ENCODE measurements around the gene KPNB1.

Gene KPNB1

DNA sequence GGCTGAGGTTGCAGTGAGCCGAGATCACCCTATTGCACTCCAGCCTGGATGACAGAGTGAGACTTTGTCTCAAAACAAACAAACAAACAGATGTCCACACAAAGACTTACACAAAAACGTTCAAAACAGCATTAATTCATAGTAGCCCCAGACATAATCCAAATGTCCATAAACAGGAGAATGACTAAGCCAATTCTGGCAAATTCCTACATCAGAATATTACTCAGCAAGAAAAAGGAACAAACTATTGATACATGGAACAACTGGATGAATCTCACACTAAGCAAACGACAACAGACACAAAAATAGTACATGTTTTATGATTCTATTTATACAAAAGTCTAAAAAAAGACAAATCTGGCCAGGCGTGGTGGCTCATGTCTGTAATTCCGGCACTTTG is 10.8 kb upstream of the KPNB1 start:
- no peak for DNase-seq

DNA sequence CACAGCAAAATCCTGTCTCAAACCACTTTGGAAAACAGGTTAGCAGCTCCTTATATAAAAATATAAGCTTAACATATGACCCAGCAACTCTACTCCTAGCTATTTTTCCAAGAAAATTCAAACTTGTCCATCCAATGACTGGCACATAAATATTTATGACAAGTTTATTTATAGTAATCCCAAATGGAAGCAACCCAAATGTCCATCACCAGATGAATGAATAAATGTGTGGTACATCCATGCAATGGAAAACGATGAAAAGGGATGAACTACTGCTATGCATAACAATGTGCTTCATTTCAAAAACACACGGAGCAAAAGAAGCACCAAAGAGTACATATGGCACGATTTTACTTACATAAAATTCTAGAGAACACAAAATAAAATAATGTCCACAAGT is 9.6 kb upstream of the KPNB1 start:
- DNase-seq, result no peak

DNA sequence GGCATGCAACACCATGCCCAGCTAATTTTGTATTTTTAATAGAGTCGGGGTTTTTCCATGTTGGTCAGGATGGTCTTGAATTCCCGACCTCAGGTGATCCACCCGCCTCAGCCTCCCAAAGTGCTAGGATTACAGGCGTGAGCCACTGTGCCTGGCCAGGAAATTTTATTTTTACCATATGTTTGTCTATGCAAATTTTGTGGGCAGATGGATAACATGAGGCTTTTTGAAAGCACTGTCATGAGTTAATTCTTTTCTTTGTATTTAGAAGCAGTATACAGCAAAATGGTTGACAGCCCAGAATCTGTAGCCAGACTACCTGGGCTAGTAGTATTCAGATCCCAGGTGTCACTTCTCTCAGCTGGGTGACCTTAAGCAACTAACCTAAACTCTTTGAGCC is 8.5 kb upstream of the KPNB1 start:
- DNase-seq, result no peak

DNA sequence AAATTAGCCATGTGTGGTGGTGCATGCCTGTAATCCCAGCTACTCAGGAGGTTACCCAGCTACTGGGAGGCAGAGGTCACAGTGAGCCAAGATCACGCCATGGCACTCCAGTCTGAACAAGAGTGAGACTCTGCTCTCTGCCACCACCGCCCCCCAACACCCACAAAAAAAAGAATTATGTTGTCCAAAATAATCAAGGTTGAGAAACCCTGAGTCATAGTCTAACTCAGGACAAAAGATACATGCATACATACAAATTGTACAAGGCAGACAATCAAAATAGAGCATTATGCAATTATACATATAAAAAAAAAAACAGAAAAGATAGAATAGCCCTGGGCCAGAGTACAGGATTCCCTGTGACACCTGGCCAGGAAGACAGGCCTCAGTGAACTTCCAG is 6.6 kb upstream of the KPNB1 start:
- DNase-seq, result no peak

DNA sequence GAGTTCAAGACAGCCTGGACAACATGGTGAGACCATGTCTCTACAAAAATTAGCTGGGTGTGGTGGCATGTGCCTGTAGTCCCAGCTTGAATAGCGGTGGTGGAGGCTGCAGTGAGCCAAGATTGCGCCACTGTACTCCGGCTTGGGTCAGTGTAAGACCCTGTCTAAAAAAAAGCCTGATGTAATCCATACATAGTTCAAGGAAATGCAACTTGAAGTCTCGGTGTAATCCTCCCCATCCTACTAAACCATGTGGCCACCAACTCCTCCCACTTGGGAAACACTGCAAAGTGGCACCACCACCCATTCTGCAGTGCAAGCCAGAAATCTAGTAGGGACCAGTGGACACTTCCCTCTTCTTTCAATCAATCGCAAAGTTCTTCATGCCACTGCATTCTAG is 5.4 kb upstream of the KPNB1 start:
- DNase-seq, result no peak

DNA sequence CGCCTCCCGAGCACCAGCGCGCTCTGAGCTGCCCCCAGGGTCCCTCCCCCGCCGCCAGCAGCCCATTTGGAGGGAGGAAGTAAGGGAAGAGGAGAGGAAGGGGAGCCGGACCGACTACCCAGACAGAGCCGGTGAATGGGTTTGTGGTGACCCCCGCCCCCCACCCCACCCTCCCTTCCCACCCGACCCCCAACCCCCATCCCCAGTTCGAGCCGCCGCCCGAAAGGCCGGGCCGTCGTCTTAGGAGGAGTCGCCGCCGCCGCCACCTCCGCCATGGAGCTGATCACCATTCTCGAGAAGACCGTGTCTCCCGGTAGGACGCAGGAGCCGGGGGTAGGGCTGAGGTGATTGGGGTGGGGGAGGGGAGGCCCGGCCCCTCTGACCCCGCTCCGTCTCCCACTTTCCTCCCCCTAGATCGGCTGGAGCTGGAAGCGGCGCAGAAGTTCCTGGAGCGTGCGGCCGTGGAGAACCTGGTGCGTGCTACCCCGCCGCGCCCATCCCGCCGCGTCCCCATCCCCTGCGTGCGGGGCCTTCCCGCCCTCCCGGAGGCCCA is 329 bp downstream of the KPNB1 start:
- no peak for DNase-seq

DNA sequence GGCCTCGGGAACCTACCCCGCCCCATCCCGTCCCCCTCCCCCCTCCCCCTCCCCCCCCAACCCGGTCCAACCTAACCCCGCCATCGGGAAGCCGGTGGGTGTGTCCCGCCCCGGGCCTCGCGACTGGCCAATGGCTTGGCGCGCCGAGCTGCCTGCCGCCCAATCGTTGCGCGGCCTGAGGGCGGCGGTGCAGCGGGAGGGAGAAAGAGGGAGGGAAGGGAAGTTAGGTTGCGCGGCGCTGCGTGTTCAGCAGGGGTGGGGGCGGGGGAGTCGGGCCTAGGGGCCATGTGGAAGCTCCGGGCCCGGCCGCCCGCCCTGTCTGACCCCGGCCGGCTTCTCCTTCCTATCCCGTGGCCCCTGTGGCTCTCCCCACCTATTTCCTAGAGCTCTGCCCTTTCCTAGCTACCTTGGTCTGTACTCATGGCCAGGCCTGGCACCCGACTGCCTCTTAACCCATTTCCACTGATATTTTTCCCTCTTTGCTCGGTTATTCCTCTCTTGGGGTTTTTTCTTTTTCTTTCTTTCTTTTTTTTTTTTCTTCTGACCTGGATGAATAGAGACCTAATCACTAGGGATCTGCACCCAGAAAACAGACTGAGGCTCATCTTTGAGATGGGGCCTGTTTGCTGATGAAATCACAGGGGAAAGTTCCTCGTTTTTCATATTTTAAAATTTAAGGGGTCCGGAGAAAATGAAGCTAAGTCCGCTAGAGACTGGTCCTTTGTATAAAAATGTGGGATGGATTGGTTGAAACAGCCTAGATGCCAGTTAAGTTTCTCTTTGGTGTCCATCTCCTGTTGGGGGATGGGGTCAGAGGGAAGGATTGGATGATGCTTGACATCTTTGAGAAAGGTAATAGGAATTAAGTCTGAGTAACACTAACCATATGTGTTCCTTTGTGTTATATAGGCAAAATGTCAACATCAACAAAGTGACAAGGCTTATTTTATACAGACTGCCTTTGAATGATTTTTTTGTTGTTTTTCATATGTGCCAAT is 1.1 kb downstream of the KPNB1 start:
- DNase-seq, result peak; percentile 95

DNA sequence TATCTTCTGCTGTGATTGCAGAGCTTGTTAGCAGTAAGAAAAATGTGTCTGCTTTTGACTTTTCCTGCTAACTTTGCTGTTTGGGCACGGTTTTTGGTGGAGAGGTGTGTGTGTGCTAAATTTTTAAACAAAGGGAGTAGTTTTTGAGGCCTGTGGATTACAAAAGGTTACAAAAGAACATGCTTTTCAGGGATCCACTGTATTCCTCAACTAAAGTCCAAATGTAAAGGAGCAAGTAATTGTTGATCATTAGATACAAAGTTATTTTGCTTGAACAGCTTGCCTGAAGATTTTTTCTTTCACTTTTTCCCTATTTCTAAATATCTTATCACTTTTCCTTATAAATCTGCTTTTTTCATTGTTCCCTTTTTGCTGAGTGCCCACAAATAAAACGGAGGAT is 2.0 kb downstream of the KPNB1 start:
- DNase-seq, result no peak

DNA sequence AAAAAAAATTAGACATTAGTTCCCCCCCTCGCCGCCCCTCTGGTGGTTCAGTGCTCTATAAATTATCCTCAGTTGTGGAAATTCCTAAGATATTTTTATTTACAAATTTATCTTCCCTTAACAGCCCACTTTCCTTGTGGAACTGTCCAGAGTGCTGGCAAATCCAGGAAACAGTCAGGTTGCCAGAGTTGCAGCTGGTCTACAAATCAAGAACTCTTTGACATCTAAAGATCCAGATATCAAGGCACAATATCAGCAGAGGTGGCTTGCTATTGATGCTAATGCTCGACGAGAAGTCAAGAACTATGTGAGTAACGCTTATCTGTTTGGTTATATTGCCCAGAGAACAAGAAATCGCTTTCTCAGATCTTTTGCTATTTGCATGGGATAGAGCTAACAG is 2.9 kb downstream of the KPNB1 start:
- DNase-seq, result no peak

DNA sequence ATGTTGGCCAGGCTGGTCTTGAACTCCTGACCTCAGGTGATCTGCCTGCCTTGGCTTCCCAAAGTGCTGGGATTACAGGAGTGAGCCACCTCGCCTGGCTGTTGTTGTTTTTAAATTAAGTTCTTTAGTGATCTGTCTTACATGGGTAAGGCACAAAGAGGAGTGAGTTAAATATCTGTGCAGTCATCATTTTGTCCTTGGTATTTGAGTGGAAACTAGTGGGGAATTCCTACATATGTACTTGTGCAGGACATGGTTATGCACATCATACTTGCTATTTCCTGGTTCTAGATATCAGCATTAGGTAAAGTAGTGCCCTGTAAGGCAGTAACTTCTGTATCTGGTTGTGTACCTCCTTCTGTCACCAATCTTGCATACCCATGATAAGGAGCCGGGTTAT is 3.7 kb downstream of the KPNB1 start:
- DNase-seq, result no peak

DNA sequence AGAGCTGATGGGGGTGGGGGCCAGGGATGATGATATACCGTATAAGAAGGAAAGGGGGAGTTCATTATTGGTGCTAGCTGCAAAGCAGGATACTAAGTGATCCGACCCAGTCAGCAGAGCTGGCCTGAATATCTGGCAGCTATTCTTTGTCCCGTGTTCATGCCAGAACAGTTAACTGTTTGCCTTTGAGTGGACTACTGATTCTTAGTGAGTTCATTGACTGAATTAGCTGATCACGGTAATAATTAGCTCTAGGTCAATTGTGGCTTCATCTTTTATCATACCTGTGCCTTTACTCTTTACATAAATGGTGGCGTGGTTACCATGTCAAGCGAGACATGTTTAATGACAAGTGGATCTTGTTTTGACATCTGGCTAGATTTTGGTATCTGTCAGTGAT is 5.3 kb downstream of the KPNB1 start:
- DNase-seq, result no peak

DNA sequence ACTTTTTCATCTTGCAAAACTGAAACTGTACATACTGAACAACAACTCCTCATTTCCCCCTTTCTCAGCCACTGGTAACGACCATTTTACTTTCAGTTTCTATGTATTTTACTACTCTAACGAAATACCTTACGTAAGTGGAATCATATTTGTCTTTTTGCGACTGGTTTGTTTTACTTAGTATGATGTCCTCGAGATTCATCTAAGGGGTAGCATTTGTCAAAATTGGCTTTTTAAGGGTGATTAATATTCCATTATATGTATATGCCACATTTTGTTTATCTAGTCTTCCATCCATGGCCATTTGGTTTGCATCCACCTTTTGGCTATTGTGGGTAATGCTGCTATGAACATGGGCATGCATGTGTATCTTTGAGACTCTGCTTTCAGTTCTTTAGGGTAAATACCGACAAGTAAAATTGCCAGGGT is 10.4 kb downstream of the KPNB1 start:
- no peak for DNase-seq

DNA sequence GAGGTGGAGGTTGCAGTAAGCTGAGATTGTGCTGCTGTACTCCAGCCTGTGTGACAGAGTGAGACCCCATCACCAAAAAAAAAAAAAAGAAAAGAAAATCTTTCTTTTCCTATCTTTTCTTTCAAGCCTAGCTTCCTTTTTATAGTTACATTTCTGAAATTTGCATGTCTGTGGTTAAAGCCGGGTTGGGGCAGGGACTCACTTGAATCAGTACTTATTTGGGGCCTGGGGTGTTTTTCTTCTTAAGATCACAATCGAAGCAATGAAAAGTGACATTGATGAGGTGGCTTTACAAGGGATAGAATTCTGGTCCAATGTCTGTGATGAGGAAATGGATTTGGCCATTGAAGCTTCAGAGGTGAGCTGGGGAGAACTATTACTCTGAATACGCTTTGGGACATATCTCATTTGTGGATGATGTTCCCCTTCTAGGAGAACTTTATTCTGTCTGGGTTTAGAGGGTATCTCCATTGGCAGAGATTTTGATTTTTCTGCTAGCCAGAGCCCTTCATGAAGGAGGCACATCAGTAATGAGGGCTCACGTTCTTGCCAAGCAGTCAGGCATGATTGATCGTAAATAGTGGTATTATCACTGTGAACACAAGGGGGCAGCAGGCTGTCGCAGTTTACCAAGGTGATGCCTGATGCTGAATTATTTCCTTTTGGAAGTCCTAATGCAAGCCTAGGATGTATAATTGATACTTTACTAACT is 14.3 kb downstream of the KPNB1 start:
- DNase-seq, result peak; percentile 38

DNA sequence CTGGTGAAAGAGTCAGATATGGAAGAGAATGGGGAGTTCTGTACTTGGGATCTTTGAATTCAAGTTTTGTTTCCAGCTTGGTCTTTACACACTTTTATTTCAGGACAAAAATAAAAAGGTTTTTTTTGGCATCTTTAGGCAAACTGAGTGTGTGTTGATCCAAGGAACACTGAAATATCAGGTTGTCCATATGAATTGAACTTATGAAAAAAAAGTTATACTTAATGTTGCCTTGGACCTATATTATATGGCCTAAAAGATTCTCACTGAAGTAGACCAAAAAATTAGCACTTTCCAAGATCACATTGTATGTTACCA is 14.9 kb downstream of the KPNB1 start:
- no peak for DNase-seq

DNA sequence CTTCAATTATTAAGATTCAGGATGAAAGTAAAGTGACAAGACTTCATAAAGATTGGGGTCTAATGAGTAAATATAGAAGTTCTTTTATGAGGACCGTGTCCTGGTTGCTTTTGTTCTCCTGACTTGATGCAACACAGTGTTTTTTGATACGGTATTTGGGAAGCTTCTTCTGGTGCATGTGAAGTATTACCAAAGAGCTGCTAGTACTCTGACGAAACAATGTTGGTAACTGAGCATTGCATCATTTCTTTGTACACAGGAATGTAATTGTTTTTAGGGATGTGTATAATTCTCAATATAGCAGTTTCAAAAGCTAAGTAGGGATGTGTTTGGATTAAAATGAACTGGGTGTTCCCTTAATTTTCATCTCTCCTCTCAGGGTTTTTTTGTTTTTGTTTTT is 15.9 kb downstream of the KPNB1 start:
- no peak for DNase-seq

DNA sequence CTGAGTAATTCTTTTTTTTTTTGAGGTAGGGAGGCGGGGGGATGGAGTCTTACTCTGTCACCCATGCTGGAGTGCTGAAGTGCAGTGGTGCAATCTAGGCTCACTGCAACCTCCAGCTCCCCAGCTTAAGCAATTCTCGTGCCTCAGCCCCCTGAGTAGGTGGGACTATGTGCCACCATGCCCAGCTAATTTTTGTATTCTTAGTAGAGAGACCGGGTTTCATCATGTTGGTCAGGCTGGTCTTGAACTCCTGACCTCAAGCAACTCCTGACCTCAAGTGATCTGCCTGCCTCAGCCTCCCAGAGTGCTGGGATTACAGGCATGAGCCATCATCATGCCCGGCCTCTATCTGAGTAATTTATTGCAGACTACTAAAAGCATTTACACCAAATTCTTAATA is 19.4 kb downstream of the KPNB1 start:
- no peak for DNase-seq

DNA sequence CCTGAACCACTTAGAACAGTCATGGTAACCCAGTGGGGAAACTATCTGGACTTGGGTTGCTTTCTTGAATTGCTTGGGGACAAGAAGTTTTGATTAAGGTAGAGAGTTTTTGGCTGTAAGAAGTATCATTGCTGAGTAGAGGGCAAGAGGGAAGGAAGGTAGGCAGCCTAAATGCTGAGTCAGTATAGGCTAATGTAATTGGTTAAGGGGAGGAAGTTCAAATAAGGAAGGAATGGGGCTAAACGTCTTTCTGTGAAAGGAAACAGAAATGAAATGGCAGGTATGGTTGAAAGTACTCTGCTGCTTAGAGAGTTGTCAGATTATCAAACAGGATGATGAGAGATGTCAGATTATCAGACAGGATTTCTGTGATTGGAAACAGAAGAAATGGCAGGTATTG is 20.3 kb downstream of the KPNB1 start:
- no peak for DNase-seq

DNA sequence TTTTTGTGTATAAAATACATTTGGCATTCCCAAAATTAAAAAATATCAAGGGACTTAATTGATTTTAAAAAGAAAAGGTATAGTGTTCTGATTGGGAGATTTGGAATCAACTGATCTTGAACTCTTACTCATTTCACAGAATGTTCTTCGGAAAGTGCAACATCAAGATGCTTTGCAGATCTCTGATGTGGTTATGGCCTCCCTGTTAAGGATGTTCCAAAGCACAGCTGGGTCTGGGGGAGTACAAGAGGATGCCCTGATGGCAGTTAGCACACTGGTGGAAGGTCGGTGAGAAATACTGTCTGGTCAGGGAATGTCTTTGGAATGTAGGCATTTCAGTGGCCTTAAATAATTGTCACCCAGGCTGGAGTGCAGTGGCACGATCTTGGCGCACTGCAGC is 24.8 kb downstream of the KPNB1 start:
- DNase-seq, result no peak

DNA sequence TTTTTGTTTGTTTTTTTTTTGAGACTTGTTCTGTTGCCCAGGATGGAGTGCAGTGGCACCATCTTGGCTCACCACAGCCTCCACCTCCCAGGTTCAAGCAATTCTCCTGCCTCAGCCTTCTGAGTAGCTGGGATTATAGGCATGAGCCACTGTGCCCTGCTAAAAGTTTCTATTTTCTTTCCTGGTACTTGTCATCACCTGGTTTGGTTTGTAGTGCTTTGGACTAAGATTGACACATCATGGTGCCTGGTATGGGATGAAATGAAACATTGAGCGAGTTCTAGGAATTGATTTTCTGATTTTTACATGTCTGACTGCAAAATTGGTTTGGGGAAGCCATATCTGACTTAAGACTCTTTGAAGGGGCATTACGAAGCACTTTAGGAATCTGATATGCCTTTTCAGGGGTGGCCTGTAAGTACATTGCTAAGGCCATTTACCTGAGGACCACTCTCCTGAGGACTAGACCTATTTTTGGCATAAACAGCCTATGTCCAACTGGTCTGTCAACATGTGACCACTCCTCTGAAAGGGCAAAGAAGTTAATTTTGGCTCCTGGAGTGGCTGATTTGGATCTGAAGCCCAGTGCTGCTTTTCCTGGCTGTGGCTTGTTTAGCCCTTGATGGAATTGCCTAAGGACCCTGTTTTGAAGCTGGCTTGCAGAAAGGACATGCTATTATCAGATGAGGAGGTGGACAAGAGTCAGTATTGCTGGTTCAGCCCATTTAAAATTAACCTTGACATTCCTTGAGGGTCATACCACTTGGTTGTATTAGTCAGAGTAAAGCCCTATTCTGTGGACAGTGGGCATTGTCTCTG is 25.9 kb downstream of the KPNB1 start:
- DNase-seq, result no peak

DNA sequence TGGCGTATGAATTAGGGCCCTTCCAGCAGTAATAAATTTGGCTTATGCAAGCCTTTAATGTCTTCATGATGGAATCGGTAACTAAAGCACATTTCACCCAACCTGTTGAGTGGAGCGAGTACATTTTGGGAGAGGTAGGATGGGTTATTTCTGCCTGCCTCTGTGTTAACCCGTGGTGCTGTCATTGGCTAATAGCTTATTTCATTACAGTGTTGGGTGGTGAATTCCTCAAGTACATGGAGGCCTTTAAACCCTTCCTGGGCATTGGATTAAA is 26.4 kb downstream of the KPNB1 start:
- DNase-seq, result no peak

DNA sequence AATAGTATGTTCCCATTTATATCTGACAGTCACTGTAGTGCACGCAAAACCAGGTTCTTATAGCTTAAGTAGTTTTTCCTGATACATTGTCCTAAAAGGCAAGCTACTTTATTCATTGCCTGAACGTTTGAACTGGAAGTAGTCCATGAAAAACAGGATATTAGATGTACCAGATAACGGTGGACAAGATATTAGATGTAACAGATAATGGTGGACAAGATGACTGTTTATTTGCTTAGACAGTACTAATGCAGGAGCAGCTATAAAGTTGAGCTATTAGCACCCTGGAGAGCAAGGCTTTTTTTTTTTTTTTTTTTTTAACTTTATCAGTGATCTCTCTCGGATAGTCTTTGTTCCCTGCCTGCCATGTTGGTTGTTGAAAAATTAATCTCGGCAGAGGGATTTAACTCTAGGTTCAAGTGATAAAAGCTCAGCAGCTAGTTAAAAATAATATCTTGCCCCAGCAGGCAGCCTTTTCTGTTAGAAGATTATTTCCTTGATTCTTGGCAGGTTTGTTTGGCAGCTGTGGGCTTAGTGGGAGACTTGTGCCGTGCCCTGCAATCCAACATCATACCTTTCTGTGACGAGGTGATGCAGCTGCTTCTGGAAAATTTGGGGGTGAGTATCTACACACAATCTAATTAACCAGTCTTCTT is 26.9 kb downstream of the KPNB1 start:
- no peak for DNase-seq

DNA sequence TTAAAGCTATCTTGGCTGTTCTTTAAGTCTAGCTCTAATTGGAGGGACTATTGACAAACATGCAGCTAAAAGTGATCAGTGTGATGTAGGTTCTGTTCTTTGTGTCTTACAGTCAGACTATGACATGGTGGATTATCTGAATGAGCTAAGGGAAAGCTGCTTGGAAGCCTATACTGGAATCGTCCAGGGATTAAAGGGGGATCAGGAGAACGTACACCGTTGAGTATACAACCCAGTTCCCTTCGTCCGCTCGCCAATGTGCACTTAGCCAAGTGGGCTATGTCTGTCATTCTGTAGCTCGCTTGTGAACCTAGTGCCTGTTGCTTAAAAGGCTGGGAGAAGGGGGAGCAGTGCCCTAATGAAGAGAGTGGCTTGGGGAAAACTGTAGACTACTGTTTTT is 28.5 kb downstream of the KPNB1 start:
- no peak for DNase-seq

DNA sequence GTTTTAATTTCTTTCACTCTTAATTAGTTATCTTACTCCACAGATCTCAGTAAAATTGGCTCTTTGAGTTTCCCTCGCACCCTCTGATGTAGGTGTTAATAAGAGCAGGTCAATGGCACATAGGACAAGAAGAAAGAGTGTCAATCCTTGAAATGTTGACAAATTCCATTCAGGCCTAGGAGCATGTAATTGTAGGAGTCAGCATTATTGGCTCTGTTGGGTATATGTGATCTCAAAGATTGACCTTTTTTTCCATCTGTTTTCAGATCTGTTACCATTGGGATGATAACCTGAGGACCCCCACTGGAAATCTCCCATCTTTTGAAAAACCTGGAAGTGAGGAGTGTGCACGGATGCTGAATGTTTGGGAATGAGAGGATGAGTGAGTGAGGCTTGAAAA is 32.4 kb downstream of the KPNB1 start:
- no peak for DNase-seq

Data from SHP77 treated with DMSO at 0.1 percent for 48 hours (cell line).